ENCODE measurements around the gene RIPK1. TPM values are rescaled to one million over a fixed set of nuclear protein-coding genes. Genes with fewer than 3 reads are reported as not detected.
A peak's percentile ranks its signal among the peaks of the same experiment; 100 is the strongest.
"Not testable (repeated sequence)": the region's sequence is repeated elsewhere in the genome, so short reads cannot be mapped to it uniquely, and the experiment has no call there.

Gene RIPK1
- total RNA-seq, 1 experiment from 2014 or later: 19.0 TPM

- peak; percentile 45 for DNase-seq (ENCODE audit: low spot score)
- in situ Hi-C loops (cut with HindIII; ENCODE audit: low sequenced_read_pairs): no loop called here
Measured at GRCh38 chr6:3041606-3042005, 26.7 kb upstream of the RIPK1 start.

DNA sequence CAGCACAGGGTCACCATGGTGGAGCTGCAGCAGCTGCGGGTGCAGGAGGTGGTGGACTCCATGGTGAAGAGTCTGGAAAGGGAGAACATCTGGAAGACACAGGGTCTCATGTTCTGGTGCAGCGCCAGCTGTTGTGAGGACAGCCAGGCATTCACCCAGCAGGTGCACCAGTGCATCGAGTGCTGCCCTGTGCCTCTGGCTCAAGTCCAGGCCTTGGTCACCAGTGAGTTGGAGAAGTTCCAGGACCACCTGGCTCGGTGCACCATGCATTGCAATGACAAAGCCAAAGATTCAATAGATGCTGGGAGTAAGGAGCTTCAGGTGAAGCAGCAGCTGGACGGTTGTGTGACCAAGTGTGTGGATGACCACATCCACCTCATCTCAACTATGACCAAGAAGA lies 22.9 kb upstream of the RIPK1 start:
- in situ Hi-C loops (cut with HindIII; ENCODE audit: low sequenced_read_pairs): no loop called here
- DNase-seq (ENCODE audit: low spot score): no peak

DNA sequence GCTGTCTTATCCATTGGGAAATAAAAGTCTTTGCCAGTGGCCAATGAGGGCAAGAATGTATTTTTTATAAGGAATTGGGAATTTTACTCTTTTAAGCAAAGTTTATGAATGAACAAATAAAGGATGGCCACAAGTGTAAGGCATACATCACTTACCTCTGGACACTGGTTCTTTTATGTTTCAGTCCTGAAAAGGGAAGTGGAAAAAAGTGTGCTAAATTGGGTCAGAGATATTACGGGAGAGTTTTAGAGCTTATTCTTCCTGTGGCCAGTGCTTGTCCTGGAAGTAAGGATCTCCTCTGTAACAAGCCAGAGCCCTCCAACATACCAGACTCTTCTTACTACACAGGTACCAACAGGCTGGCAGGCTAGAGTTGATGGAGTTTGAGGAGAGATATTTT lies 22.5 kb upstream of the RIPK1 start:
- in situ Hi-C loops (cut with HindIII; ENCODE audit: low sequenced_read_pairs): no loop called here

DNA sequence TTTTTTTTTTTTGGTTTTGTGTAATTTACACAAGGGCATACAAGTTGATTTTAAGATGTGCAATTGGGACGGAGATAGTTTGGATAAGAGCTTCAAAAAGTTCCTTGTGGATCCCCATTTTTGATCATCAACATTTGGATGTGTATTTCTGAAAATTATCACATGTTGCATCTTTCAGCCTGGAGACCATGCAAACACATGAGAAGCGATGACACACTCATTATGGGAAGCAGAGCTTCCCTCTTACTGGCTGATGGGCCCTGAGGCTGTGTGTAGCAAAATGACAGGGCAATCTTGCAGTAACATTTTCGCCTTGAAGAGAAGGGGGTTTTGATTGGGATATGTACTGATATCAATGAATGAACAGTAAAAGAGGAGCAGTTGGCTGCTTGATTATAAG lies 22.0 kb upstream of the RIPK1 start:
- in situ Hi-C loops (cut with HindIII; ENCODE audit: low sequenced_read_pairs): no loop called here
- no peak for DNase-seq (ENCODE audit: low spot score)

More for the DNA sequence above, 22.5 kb upstream of the RIPK1 start:
- no peak for DNase-seq (ENCODE audit: low spot score)

GRCh38 chr6:3048009-3048408 lies 20.3 kb upstream of the RIPK1 start:
- DNase-seq (ENCODE audit: low spot score); in situ Hi-C loops (cut with HindIII; ENCODE audit: low sequenced_read_pairs): not testable (repeated sequence)

DNA sequence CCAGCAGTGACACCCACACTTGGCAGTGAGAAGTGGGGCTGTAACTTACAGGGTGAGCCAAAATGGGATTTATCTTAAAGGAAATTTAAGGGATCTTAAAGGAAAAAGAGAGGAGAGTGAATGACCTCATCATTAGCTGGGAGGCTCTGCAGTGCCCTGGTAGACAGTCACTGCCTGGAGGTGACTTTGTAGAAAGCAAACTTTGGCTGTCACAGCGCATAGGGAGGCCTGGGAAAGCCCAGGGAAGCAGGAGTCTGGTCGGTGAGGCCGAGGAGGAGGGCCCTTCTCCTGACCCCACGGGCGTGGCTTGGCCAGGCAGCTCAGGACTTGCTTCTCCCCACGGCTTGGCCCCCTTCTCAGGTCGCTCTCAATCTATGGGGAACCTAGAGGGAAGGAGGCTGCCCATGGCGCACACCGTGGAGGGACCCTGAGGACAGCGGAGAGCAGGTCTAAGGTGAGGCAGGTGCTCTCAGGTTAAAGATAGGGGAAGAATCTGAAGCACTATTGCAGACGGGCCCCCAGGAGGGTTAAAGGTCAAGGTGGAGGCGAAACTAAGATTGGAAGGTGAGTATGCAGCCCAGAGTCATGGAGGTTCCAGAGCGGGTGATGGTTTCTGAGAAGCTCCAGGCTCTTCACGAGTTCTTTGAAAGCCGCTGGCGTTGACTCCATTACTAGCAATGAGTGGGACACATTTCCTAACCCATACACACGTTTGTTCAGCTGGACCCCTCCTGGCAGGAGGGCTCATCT lies 15.6 kb upstream of the RIPK1 start:
- in situ Hi-C loops (cut with HindIII; ENCODE audit: low sequenced_read_pairs): no loop called here
- no peak for DNase-seq (ENCODE audit: low spot score)

GRCh38 chr6:3053231-3053508 lies 15.1 kb upstream of the RIPK1 start:
- no peak for DNase-seq (ENCODE audit: low spot score)
- in situ Hi-C loops (cut with HindIII; ENCODE audit: low sequenced_read_pairs): no loop called here

DNA sequence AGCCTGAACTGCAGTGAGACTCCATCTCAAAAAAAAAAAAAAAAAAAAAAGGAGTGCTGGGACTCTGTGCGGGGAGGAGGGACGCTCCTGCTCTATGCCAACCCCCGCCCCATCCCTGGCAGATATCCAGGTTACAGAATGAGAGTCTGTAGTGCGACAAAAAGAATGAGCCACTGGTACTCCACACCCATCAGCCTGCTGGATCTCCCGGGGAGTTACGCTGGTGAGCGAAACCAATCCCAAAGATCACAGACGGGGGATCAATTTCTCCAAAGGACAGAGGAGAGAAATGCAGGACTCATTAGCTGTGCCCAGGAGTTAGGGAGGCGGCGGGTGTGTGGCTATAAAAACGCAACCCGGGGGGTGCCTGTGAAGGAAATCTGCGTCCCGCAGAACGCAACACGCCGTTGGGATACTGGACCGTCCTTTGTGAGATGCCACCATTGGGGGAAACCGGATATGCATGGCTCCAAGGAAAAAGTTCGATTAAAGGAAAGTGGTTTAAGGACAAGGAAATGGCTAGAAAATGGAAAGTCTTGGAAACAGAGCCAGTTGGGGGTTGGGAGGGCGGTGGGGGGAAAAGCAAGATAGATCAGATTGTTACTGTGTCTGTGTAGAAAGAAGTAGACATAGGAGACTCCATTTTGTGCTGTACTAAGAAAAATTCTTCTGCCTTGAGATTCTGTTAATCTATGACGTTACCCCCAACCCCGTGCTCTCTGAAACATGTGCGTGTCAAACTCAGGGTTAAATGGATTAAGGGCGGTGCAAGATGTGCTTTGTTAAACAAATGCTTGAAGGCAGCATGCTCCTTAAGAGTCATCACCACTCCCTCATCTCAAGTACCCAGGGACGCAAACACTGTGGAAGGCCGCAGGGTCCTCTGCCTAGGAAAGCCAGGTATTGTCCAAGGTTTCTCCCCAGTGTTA lies 13.8 kb upstream of the RIPK1 start:
- peak; percentile 30 for DNase-seq (ENCODE audit: low spot score)

DNA sequence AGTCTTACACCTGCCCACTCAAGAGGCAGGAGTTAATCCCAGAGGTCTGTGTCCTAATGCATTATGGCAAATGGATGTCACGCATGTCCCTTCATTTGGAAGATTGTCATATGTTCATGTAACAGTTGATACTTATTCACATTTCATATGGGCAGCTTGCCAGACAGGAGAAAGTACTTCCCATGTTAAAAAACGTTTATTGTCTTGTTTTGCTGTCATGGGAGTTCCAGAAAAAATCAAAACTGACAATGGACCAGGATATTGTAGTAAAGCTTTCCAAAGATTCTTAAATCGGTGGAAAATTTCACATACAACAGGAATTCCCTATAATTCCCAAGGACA lies 13.2 kb upstream of the RIPK1 start:
- in situ Hi-C loops (cut with HindIII; ENCODE audit: low sequenced_read_pairs); DNase-seq (ENCODE audit: low spot score): not testable (repeated sequence)

More for the DNA sequence above, 13.8 kb upstream of the RIPK1 start:
- in situ Hi-C loops (cut with HindIII; ENCODE audit: low sequenced_read_pairs): not testable (repeated sequence)

DNA sequence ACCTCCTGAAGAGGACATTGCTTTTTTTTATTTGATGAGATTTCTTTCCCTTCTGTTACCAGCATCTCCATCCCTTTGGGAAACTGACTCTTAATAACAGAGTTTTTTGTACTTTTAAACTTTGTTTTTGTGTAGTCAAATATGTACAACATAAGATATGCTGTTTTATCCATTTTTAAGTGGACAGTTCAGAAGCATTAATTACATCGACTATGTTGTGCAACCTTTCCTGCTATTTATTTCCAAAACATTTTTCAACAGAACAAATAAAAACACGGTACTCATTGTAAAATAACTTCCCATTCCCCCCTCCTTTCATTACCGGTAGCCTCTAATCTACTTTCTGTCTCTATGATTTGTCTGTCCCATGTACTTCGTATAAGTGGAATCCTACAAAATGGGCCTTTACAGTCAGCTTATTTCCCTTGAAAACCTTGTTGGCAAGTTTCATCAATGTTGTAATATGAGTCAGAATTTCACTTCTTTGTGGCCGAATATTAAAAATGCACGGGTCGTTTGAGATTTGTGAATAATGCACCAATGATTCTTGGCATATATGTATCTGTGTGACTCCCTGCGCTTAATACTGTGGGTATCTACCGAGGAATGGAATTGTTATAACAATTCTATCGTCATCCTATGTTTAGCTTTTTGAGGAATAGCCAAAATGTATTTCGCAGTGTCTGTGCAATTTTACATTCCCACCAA lies 11.1 kb upstream of the RIPK1 start:
- in situ Hi-C loops (cut with HindIII; ENCODE audit: low sequenced_read_pairs): no loop called here
- DNase-seq (ENCODE audit: low spot score): no peak

- in situ Hi-C loops (cut with HindIII; ENCODE audit: low sequenced_read_pairs): no loop called here
- no peak for DNase-seq (ENCODE audit: low spot score)
Measured at GRCh38 chr6:3058957-3059356, 9.3 kb upstream of the RIPK1 start.

- DNase-seq (ENCODE audit: low spot score); in situ Hi-C loops (cut with HindIII; ENCODE audit: low sequenced_read_pairs): not testable (repeated sequence)
Measured at GRCh38 chr6:3060092-3060491, 8.2 kb upstream of the RIPK1 start.

DNA sequence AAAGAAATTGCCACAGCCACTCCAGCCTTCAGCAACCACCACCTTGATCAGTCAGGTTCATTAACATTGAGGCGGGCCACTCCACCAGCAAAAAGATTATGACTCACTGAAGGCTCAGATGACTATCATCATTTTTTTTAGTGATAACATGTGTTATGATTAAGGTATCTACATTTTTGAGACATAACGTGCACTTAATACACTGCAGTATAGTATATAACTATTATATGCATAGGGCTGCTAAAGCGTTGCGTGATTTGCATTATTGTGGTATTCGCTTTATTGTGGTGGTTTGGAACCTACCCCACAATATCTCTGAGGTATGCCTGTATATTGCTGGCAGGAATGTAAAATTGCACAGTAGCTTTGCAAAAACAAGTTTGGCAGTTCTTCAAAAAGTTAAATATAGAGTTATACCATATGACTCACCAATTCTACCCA lies 6.8 kb upstream of the RIPK1 start:
- DNase-seq (ENCODE audit: low spot score): no peak
- in situ Hi-C loops (cut with HindIII; ENCODE audit: low sequenced_read_pairs): no loop called here

- DNase-seq (ENCODE audit: low spot score); in situ Hi-C loops (cut with HindIII; ENCODE audit: low sequenced_read_pairs): not testable (repeated sequence)
Measured at GRCh38 chr6:3063340-3063732, 5.0 kb upstream of the RIPK1 start.

DNA sequence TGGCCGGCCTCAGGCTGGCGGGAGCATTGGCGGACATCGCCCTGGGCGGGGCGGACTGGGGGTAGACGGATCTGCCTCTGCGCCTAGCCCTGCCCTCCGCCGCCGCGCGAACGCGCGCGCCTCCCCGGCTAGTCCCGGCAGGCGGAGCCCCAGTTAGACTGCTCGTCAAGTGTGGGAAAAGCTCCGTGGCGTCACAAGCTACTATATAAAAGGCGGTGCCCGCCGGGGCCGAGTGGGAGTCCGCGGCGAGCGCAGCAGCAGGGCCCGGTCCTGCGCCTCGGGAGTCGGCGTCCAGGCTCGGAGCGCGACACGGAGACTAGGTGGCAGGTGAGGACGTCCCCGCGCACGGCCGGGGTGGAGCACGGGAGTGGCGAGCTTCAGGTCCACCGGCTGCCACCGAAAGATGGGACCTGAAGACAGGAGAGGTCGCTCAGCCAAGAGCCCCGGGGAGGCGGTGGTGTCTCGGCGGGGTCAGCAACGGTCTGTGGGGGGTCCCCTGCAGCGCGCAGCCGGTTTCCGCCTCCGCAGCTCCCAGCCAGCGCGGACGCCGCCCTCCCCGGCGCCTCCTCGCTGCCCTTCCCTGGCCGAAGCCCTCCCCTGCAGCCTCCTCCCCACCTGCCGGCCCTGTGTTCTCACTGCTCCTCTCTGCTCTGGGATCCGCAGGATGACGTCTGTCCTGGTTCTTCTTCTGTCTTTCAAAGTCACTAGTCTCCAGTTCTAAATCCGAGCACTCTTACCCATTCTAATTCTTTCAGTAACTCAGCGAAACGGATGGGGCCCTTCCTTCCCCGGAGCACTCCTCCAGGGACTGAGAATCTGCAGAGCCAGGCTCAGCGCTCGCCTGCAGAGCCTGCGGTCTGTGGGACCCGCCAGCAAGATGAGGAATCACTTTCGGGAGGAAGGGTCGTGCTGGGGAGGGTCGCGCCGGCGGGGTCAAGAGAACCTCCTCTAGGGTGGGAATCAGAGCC lies 4.3 kb upstream of the RIPK1 start:
- in situ Hi-C loops (cut with HindIII; ENCODE audit: low sequenced_read_pairs): no loop called here
- peak; percentile 92 for DNase-seq (ENCODE audit: low spot score)

DNA sequence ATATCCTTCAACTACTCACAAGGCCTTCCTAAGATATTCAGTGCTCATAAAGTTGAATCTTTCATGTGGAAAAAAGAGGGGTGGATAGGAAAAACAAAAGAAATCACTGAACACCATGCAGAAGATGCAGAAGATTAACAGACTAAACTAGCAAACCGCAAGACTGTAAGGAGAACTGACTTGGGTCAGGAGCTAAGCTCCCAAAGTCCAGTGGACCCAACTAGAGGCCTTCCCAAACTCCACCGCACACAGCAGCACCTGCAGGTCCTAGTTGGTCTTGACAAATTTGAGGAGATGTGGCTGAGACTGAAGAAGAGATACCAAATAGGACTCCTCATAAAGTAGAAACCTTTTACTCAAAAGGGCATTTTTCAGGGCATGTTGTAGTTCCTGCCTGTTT lies 3.3 kb downstream of the RIPK1 start:
- in situ Hi-C loops (cut with HindIII; ENCODE audit: low sequenced_read_pairs): no loop called here
- DNase-seq (ENCODE audit: low spot score): no peak

DNA sequence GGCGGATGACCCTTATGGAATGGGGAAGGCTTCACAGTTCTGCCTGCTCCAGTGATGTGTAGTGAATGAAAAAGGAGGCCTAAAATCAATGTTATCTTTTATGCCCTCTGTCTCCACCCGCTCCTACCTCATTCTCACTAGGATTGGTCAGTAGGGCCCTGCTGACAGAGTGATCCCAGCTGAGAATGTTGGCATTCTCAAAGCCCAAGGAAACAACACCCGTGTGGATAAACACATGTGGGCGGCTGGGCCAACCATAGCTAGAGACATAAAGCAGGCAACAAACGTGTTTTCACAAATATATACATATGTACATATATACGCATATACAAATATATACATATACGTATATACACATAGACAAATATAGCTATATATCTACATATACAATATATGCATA lies 4.5 kb downstream of the RIPK1 start:
- no peak for DNase-seq (ENCODE audit: low spot score)
- in situ Hi-C loops (cut with HindIII; ENCODE audit: low sequenced_read_pairs): no loop called here

- no peak for DNase-seq (ENCODE audit: low spot score)
- in situ Hi-C loops (cut with HindIII; ENCODE audit: low sequenced_read_pairs): no loop called here
Measured at GRCh38 chr6:3073382-3073781, 5.1 kb downstream of the RIPK1 start.

DNA sequence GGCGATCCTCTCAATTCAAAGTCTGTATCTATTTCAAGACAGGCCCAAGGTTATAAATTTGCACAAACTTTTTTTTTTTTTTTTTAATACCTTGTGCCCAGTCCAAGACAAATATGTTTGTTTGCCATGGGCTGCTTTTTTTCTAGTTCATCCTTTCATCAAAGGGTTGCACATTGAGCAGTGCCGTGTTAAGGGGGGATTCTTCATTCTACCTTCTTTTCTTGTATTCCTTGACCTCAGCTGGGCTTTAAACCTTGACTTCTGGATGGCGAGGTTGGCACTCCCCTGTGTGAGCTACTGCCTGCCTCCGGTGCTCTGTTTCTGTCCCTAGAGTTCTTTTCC lies 7.4 kb downstream of the RIPK1 start:
- DNase-seq (ENCODE audit: low spot score): no peak
- in situ Hi-C loops (cut with HindIII; ENCODE audit: low sequenced_read_pairs): no loop called here

Measured in G401 (cell line).